Measurements from ENCODE around the gene IGFN1. TPM values are rescaled to one million over a fixed set of nuclear protein-coding genes. Genes with fewer than 3 reads are reported as not detected.

The IGFN1 gene
- total and polyA plus RNA-seq, 7 donors = 2.7 to 442 (median 33.1) TPM

GRCh38 chr1:201142849-201143725 is 47.5 kb upstream of the IGFN1 start:
- Histone ChIP-seq H3K4me1 (no peaks in the 10 kb centered on the region), H3K27ac (no peak overlapping the region), H3K36me3 (ENCODE audit: insufficient read depth in 1 of 2, low read depth in 1 of 2) (peaks cover 2 to 100% of the 10 kb centered on the region in 2 donors), H3K27me3 (ENCODE audit: insufficient read depth in 3 of 3, low read length in 2 of 3) (no peaks in the 10 kb centered on the region), H3K9me3 (no peaks in the 10 kb centered on the region), H3K4me3 (no peak overlapping the region)
- TF ChIP-seq CTCF (IDR thresholded peaks at IDR 0.05) = no peak
- intact Hi-C loops (cut with DNase I) = no loop called here
- DNase-seq (no peak), ATAC-seq (peak in 1 of 4 donors; percentile 27)
- WGBS, 3 donors = 84 to 90% (median 86%) methylated on average over 16 of the region's 16 CpGs

DNA sequence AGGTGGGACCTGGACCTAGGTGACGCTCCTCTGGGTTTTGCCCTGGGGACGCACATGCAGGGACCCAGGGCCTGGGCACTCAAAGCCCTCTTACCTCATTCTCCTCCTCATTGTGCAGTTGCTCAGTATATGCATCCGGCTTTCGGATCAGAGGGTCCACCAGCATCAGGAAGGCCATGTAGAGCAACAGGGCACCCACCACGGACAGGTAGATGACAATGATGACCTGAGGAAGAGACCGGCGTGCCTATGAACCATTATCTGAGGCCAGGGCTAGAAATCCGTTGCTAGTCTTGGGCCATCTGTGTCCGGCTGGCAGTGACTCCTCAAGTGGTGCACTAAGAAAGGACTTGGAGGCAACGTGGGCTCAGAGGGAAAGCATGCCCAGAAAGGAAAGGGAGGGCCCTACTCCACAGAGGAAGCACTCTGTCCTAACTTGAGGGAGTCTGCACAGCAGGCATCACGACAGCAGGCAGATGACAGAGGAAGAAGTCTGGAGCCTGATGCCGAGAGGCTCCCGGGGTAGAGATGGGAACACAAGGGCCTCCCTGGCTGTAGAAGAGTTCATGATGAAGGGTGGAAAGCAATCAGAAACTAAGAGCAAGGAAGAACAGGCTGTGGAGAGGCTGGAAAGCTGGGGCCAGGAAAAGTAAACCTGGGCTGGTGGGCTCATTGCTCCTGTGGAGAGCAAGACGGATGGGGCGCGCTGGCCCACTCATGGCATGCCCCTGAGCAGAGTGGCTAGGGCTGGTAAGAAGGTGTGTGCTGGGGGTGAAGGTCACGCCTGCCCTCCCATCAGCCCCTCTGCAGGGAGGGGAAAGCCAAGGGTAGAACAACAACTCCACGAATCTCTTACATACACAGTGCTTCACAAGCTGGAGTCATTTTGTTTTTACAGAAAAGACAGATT is 46.6 kb upstream of the IGFN1 start:
- Histone ChIP-seq H3K36me3 (ENCODE audit: insufficient read depth in 1 of 2, low read depth in 1 of 2) (peaks cover 2 to 100% of the 10 kb centered on the region in 2 donors), H3K27me3 (ENCODE audit: insufficient read depth in 3 of 3, low read length in 2 of 3) (no peaks in the 10 kb centered on the region), H3K4me3 (no peak overlapping the region), H3K4me1 (no peaks in the 10 kb centered on the region), H3K9me3 (no peaks in the 10 kb centered on the region), H3K27ac (no peak overlapping the region)
- no peak for DNase-seq
- no peak for TF ChIP-seq CTCF (IDR thresholded peaks at IDR 0.05)
- intact Hi-C loops (cut with DNase I) = no loop called here
- no peak for ATAC-seq
- 87 to 90% (median 88%) methylated on average over 18 of the region's 18 CpGs for WGBS, 3 donors

GRCh38 chr1:201144701-201145100 is 45.9 kb upstream of the IGFN1 start:
- Histone ChIP-seq H3K27me3 (ENCODE audit: insufficient read depth in 3 of 3, low read length in 2 of 3) (no peaks in the 10 kb centered on the region), H3K27ac (no peak overlapping the region), H3K36me3 (ENCODE audit: insufficient read depth in 1 of 2, low read depth in 1 of 2) (peaks cover 2 to 100% of the 10 kb centered on the region in 2 donors), H3K4me3 (no peak overlapping the region), H3K9me3 (no peaks in the 10 kb centered on the region), H3K4me1 (peaks cover 2% of the 10 kb centered on the region)
- ATAC-seq = no peak
- DNase-seq = no peak
- no peak for TF ChIP-seq CTCF (IDR thresholded peaks at IDR 0.05)
- intact Hi-C loops (cut with DNase I) = loop anchor here in 1 of 2 donors (5.0 kb wide), 1 partner anchor 78 kb away; no protein-coding TSS in a partner anchor
- WGBS, 3 donors = 77 to 86% (median 79%) methylated on average over 5 of the region's 5 CpGs

GRCh38 chr1:201145132-201145531 is 45.5 kb upstream of the IGFN1 start:
- Histone ChIP-seq H3K27me3 (ENCODE audit: insufficient read depth in 3 of 3, low read length in 2 of 3) (no peaks in the 10 kb centered on the region), H3K4me1 (peaks cover 7% of the 10 kb centered on the region), H3K4me3 (no peak overlapping the region), H3K27ac (no peak overlapping the region), H3K9me3 (no peaks in the 10 kb centered on the region), H3K36me3 (ENCODE audit: insufficient read depth in 1 of 2, low read depth in 1 of 2) (peaks cover 2 to 100% of the 10 kb centered on the region in 2 donors)
- no peak for TF ChIP-seq CTCF (IDR thresholded peaks at IDR 0.05)
- DNase-seq = no peak
- no peak for ATAC-seq
- 69 to 84% (median 77%) methylated on average over 3 of the region's 3 CpGs for WGBS, 3 donors
- intact Hi-C loops (cut with DNase I) = loop anchor here in 1 of 2 donors (5.0 kb wide), 1 partner anchor 77 kb away; no protein-coding TSS in a partner anchor

Measured in psoas muscle (tissue), 8 donors.